Lower leg skin (tissue), 3 donors: ENCODE data around the gene WDFY4.

Experiments used
- CTCF ChIP-seq, 3 donors: fragments of 450-650 bp; IDR thresholded peaks; one replicate each; pipeline ENCODE4 v1.5.1; 2016; ENCODE audit warnings: antibody characterized with exemption in 3 of 3, mild to moderate bottlenecking in 3 of 3, moderate library complexity in 2 of 3
- POLR2A ChIP-seq, 2 donors: fragments of 450-650 bp; IDR thresholded peaks; one replicate each; pipeline ENCODE4 v1.6.1; 2016 to 2017; ENCODE audit warnings: antibody characterized with exemption in 2 of 2, mild to moderate bottlenecking in 1 of 2, moderate library complexity in 1 of 2

GRCh38 chr10:48653944-48654698 lies 30.6 kb upstream of the WDFY4 start:
- TF ChIP-seq CTCF (IDR thresholded peaks at IDR 0.05) = no peak
- TF ChIP-seq POLR2A (IDR thresholded peaks at IDR 0.05) = no peak
